Measurements from ENCODE around the gene AMIGO3. TPM values are rescaled to one million over a fixed set of nuclear protein-coding genes. Genes with fewer than 3 reads are reported as not detected.
A peak's percentile ranks its signal among the peaks of the same experiment; 100 is the strongest.

Gene AMIGO3
- total and polyA plus RNA-seq, 2 of the 8 experiments (the other 6 are each of a cell fraction or from before 2014, with no cell fraction given): 1.6 to 8.8 TPM

DNA sequence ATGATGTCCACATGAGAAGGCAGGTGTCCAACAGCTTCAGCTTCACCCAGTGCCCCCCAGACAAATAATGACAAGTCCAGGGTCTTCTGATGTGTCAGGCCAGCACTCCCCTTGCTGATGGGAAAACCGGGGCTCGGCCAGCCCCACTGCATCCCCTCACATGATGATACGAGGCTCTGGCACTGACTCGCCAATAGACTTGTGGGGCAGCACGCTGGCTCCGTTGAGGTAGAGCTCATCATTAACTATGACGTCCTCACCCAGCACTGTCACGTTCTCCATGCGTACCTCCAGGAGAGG, 2.1 kb upstream of the AMIGO3 start:
- FAIRE-seq (no peak), DNase-seq (ENCODE audit: low read depth in 1 of 2, low spot score in 2 of 2) (no peak)
- Histone ChIP-seq H3K36me3 (ENCODE audit: control insufficient read depth in 2 of 4, insufficient read depth in 4 of 4, low read length in 3 of 4) (peaks cover 6 to 13% (median 8%) of the 10 kb centered on the region in 4 experiments; a peak in 6 of 8 replicates), H4K5ac (ENCODE audit: insufficient read length, low read depth, low read length) (no peak overlapping the region), H4K91ac (replicated peaks; ENCODE audit: insufficient read length, low read length) (no peak overlapping the region), H2BK15ac (ENCODE audit: low read length) (no peak overlapping the region), H2BK12ac (ENCODE audit: low read depth, low read length) (no peak overlapping the region), H3K27ac (ENCODE audit: low read depth, low read length) (no peak overlapping the region), H2AK5ac (ENCODE audit: low read depth, low read length) (no peak overlapping the region), H3K9me3 (ENCODE audit: insufficient read depth in 2 of 2, low read depth in 1 of 2, low read length in 1 of 2) (no peaks in the 10 kb centered on the region), H4K20me1 (replicated peaks in 1 of 2; ENCODE audit: control insufficient read depth in 1 of 2, insufficient read depth in 2 of 2, low read length in 2 of 2) (peaks cover 7 to 24% of the 10 kb centered on the region in 2 experiments), H3K56ac (replicated peaks; ENCODE audit: insufficient read length, low read depth, low read length) (no peak overlapping the region), H4K8ac (ENCODE audit: extremely low read depth, insufficient read depth, low read length) (no peak overlapping the region; the same call in 1 of the 2 replicates), H3K4ac (replicated peaks; ENCODE audit: insufficient read length, low read depth, low read length) (no peak overlapping the region), H2BK120ac (replicated peaks; ENCODE audit: low read depth, low read length) (no peak overlapping the region), H3K23me2 (ENCODE audit: low read depth, low read length) (peaks cover 16% of the 10 kb centered on the region; the same call in 1 of the 2 replicates), H3K79me1 (ENCODE audit: low read depth, low read length) (peaks cover 5% of the 10 kb centered on the region; the same call in 1 of the 2 replicates), H3K4me2 (ENCODE audit: insufficient read depth in 1 of 2, low read depth in 2 of 2, low read length in 2 of 2) (no peak overlapping the region), H3K18ac (ENCODE audit: extremely low read depth, low read length) (no peak overlapping the region), H2AFZ (ENCODE audit: low read length) (no peak overlapping the region), H3K14ac (ENCODE audit: insufficient read length) (no peak overlapping the region), H3K4me1 (replicated peaks in 1 of 4; ENCODE audit: control insufficient read depth in 3 of 4, insufficient read depth in 4 of 4, low read length in 3 of 4) (peaks cover 0 to 27% (median 15%) of the 10 kb centered on the region in 4 experiments; a peak in 6 of 7 replicates), H2BK20ac (ENCODE audit: low read length) (no peak overlapping the region), H3K4me3 (ENCODE audit: extremely low read depth in 1 of 4, insufficient read depth in 2 of 4, low read depth in 3 of 4, low read length in 4 of 4) (no peak overlapping the region), H3K79me2 (ENCODE audit: control insufficient read depth in 1 of 2, insufficient read depth in 2 of 2, low read length in 2 of 2) (peaks cover 0 to 8% of the 10 kb centered on the region in 2 experiments; a peak in 1 of 4 replicates), H3K23ac (ENCODE audit: insufficient read length) (no peak overlapping the region), H3K27me3 (replicated peaks in 1 of 4; ENCODE audit: control insufficient read depth in 3 of 4, extremely low read depth in 1 of 4, insufficient read depth in 3 of 4, low read length in 3 of 4) (no peaks in the 10 kb centered on the region), H3K9ac (replicated peaks in 1 of 4; ENCODE audit: extremely low read depth in 1 of 4, low read depth in 3 of 4, low read length in 3 of 4) (no peak overlapping the region), H2BK5ac (ENCODE audit: low read depth, low read length) (no peak overlapping the region)
- TF ChIP-seq POLR2AphosphoS5 (IDR thresholded peaks at IDR 0.05; ENCODE audit: low read depth, low read length) (0 out of 2 replicates have a peak, but pooled peaks have one; percentile 7), TAF7 (optimal IDR thresholded peaks at IDR 0.05; ENCODE audit: borderline replicate concordance, low read depth, low read length) (no peak), RBBP5 (IDR thresholded peaks at IDR 0.05; ENCODE audit: borderline replicate concordance, low read depth, low read length) (no peak), BACH1 (IDR thresholded peaks at IDR 0.05; ENCODE audit: low read length) (no peak), RXRA (IDR thresholded peaks at IDR 0.05; ENCODE audit: insufficient read depth, low read depth, low read length) (no peak), GTF2F1 (IDR thresholded peaks at IDR 0.05; ENCODE audit: borderline replicate concordance, low read depth, low read length) (no peak)
- POLR2A ChIA-PET (ENCODE audit: partially characterized antibody): interaction anchor here (1.5 to 7.3 kb wide), 3 partner anchors 10 to 136 kb away, joined by 3 to 57 read pairs (median 41); no protein-coding TSS in a partner anchor
- CTCF ChIA-PET (ENCODE audit: partially characterized antibody): interaction anchor here (7.8 kb wide), 1 partner anchor 19 kb away, joined by 127 read pairs; no protein-coding TSS in a partner anchor
- 85% methylated on average over 6 of the region's 9 CpGs; no CpG with 5 or more reads in 1 of the 2 experiments for WGBS, 2 experiments (ENCODE audit: extremely low coverage in 1 of 2, insufficient coverage in 1 of 2, insufficient read length in 1 of 2, insufficient replicate concordance in 2 of 2, low coverage in 1 of 2, low lambda C conversion rate in 2 of 2, missing lambda C conversion rate in 1 of 2)
